ENCODE results near the gene BCL2L15. TPM values are rescaled to one million over a fixed set of nuclear protein-coding genes. Genes with fewer than 3 reads are reported as not detected.
"Not testable (repeated sequence)": the region's sequence is repeated elsewhere in the genome, so short reads cannot be mapped to it uniquely, and the experiment has no call there.

The BCL2L15 gene
- total RNA-seq, 1 donor from 2014 or later = not detected

DNA sequence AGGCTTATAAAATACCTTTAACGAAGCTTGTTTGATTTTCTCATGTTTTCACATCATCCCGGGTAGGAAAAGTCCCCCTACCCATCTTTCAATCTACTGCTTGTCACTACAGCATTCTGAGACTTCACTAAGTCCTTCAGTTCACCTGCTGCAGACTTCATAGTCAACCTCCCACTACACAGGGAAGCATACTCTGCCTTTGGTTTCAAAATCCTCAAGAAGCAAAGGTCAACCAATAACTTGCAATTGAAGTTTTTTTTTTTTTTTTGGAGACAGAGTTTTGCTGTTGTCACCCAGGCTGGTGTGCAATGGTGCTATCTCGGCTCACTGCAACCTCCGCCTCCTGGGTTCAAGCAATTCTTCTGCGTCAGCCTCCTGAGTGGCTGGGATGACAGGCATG, 11.2 kb downstream of the BCL2L15 start:
- ATAC-seq (ENCODE audit: poor library complexity) = no peak
- intact Hi-C loops (cut with DNase I) = no loop called here
- DNase-seq = no peak

DNA sequence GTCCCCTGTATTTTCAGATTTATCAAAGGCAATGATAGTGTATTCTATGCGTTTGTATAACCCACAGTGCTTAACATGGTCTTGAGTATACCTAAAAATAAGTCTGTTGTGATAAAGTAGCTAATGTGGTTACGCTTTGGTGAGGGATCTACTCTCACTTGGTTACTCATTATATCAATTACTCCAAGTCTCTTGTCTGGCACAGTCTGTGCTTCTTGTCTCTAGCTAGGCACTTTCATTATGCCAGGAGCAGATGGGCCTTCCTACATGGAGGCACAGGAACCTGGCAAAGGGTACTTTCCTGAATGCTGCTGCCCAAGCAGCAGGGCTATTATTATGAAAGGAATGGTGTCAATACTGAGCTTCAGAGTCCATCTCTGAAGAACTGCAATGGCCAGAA, 11.7 kb downstream of the BCL2L15 start:
- DNase-seq = no peak

DNA sequence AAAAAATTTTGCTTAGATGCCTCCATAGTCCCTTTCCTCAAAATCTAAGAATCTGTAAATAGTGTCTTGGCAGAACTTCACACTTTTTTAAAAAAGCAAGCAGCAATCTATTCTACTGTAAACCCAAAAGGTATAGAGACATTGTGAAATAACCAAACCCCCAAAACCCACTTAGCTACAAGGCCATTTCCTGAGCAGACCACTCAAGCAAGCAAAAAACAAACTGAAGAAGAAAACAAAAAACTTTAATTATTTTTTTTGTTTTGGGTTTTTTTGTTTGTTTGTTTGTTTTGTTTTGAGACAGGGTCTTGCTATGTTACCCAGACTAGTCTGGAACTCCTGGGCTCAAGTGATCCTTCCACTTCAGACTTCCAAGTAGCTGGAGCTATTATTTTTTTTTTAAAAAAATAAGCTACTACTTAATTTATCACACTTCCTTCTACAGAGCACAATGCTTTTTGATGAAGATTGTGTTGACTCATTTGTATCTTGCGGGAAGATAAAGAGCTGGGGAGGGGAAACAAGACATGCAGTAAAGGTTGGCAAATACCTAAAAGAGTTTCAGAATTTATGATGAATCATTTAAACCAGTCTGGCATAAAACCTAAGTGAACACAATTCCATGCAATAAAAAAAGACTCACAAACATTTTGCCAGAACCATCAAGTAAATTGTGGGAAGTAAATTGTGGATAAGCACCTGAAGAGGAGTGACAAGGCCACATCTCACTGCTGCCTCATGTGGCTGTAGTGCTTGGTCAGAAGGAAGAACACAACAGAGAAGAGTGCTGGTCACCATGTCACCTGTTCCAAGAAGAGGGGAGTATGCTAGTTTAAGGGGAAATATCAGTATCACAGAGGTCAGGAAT, 13.1 kb downstream of the BCL2L15 start:
- no peak for DNase-seq
- intact Hi-C loops (cut with DNase I) = no loop called here
- ATAC-seq (ENCODE audit: poor library complexity) = no peak

More for the DNA sequence above, 11.7 kb downstream of the BCL2L15 start:
- intact Hi-C loops (cut with DNase I) = no loop called here
- ATAC-seq (ENCODE audit: poor library complexity) = no peak

DNA sequence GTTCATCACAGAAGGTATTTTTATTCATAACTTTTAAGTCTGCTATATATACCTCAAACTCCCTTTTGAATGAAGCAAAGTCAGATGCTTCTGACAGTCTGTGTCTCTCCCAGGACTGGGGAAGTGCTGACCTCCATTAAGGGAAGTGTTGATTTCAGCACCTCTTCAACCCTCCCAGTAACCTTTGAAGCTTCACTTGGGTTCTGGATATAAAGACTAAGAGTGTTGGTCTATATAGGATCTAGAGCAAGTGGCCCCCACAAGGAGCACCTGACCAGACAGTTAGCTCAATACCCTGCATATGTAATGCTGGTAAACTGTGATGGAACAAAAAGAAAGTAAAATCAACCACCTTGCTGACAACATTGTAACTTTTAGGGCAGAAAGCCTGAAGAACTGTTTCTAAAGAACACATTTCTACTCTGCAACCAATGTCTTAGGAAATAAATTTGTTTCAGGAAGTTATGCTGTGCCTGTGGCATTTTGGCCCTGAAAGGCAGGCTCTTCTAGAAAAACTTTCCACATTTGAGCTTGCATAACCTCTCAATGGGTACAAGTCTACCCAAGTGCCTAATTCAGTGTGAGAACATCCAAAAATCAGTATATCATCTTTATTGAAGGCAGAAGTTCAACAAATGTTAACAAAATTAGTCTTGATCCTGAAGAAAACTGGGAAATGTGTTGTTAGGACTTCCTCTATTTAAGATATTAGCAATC, 15.0 kb downstream of the BCL2L15 start:
- intact Hi-C loops (cut with DNase I) = no loop called here

DNA sequence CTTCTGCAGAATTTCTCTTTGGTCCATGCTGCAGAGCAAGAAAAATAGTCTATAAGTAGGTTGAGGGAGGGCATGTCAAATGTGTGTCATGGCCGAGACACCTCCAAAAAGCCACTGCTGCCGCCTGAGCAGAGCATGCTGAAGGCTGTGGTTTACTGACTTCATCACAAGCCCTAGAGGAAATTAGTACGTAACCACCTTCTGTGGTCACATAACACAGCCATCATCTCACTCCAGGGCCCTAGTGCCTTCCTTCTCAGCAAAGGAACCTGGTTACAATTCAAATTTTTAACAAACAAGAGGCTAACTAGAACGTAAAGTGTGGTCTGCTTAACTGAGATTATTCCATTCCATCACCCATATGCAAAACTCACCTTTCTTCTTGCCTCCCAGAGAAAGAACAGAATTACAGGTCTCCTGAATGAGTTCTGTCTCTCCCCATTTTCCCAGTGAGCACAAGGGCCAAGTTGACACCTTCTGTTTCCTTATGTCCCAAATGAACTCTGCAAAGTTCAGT, 15.7 kb downstream of the BCL2L15 start, which contains the start of gene PTPN22:
PTPN22 (minus strand) TSS at position 116 of the 517 bp plus-strand sequence.
- intact Hi-C loops (cut with DNase I) = no loop called here
- DNase-seq (peak; percentile 53), ATAC-seq (ENCODE audit: poor library complexity) (peak; percentile 79)

More for the DNA sequence above, 15.0 kb downstream of the BCL2L15 start:
- DNase-seq = no peak
- ATAC-seq (ENCODE audit: poor library complexity) = peak; percentile 59

DNA sequence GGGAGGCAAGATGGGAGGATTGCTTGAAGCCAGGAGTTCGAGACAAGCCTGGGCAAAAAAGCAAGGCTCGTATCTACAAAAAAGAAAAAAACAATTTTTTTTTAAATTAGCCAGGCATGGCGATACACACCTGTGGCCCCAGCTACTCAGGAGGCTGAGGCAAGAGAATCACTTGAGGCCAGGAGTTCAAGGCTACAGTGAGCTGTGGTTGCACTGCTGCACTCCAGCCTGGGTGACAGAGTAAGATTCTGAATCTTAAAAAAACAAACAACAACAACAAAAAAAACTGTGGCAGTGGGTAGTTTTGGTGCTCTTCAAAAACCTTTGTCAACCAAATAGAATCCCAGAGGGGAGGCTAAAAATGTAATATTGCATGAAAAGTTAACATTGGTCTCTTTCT, 16.6 kb downstream of the BCL2L15 start:
- ATAC-seq (ENCODE audit: poor library complexity) (no peak), DNase-seq (no peak)
- intact Hi-C loops (cut with DNase I) = no loop called here

DNA sequence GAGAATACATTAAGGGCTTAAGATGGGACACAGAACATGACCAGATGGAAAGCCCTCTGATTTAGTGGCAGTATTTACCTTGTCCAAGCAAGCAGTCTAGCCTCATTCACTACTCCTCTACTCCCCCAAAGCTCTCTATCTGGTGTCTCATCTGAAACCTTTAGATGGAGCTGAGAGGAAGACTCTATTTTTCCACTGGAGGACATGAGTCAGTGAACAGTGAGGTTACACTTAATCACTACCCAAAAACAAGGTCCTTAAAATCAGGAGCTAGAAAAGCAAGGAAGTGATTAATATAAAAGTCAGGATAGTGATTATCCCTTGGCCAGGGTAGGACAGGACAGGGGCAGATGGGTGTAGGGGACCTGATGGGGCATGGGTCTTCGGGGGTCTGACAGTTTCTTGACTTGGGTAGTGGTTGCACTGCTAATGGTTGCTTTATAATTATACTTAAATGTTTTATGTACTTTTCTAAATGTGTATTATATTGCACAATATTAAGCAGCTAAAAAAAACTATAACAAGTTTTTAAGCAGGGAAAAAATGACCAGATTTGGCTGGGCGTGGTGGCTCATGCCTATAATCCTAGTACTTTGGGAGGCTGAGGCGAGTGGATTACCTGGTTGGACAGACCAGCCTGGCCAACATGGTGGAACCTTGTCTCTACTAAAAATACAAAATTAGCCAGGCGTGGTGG, 18.8 kb downstream of the BCL2L15 start:
- DNase-seq = no peak
- no peak for ATAC-seq (ENCODE audit: poor library complexity)
- intact Hi-C loops (cut with DNase I) = no loop called here

DNA sequence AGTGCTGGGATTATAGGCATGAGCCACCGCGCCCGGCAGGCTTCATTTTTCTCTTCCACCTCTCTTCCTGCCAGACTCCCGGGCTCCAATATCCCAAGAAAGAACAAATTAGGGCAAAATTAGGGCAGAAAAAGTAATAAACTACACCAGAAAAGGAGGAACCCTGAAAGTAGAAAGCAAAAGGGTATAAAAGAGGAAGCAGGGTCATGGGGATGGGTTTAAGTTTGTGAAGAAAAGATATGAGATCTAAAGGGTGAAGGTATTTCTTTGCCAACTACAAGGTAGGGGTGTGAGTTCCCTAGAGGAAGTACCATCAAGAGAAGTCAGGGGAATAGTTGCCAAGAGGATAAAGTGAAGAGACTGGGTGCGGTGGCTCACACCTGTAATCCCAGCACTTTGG, 25.7 kb downstream of the BCL2L15 start:
- ATAC-seq (ENCODE audit: poor library complexity) (no peak), DNase-seq (no peak)
- intact Hi-C loops (cut with DNase I) = no loop called here

DNA sequence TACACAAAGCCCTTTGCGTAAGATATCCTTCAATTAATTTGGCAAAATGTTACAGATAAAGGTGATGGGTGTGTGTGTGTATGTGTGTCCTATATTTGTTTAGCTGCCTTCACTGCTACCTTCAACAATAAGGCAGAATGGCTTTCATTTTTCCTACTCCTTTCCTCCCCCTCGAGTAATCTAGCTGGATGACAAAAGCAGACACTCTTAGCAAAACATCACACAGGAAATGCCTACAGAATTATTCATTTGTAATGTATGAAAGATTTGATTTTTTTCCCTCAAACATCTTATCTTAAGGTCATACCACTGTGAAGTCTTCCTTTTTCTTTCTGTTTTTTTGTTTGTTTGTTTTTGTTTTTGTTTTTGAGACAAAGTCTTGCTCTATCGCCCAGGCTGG, 26.5 kb downstream of the BCL2L15 start:
- ATAC-seq (ENCODE audit: poor library complexity) (no peak), DNase-seq (no peak)
- intact Hi-C loops (cut with DNase I) = no loop called here

DNA sequence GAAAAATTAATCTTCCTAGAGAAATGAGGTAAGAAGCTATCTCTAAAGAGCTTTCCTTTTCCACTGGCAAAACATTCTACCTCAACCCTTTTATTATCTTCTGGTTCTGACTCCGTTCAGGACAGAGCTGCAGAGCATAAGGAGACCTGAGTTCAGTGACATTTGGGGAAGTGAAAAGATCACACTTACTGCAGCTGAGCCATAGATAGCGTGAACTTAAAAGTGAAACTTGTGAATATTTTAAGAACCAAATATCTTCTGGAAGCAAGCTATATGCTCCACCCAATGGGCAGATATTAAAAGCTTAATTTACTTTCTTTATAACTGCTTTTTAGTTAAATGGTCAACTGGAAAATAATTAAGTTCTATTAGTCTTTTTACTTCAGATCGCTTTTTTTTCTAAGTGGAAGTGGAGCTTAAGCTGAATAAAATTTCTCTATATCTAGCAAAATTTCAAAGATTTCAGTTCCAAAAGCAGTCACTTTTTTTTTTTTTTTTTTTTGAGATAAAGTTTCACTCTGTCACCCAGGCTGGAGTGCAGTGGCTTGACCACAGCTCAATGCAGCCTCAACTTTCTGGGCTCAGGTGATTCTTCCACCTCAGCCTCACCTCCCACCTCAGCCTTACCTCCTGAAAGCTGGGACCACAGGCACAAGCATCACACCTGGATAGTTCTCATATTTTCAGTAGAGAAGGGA, 27.8 kb downstream of the BCL2L15 start:
- intact Hi-C loops (cut with DNase I) = no loop called here
- peak; percentile 46 for ATAC-seq (ENCODE audit: poor library complexity)

DNA sequence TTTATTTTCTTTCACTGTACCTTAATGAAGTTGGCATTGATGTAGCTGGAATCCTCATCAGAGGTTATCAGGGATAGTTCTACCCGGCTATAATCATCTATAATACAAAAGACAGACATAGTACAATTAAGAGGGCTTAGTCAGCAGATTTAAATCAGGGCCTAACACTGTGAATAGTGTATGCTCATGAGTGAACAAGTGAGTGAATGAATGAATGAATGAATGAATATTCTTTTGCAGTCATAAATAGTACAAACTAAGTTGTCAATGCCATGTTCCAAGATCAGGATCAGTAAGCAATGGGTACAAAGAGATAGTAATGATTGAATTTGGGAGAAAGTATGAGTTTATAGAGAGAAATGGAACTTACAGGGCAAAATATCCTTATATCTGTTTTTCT, 28.4 kb downstream of the BCL2L15 start:
- ATAC-seq (ENCODE audit: poor library complexity) (no peak), DNase-seq (no peak)
- intact Hi-C loops (cut with DNase I) = no loop called here

More for the DNA sequence above, 27.8 kb downstream of the BCL2L15 start:
- no peak for DNase-seq

DNA sequence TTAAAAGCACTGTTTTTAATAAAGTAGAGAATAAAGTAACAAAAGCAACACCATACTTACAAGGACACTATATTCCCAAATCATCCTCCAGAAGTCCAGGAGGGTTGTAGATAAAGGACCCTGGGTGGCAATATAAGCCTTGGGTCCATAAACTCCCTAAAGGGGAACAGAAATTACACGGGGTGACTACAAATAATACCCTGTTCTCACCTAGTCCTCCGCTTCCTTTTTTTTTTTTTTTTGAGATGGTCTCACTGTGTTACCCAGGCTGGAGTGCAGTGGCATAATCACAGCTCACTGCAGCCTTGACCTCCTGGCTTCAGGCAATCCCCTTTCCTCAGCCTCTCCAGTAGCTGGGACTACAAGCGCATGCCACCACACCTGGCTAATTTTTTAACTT, 29.0 kb downstream of the BCL2L15 start:
- DNase-seq (no peak), ATAC-seq (ENCODE audit: poor library complexity) (no peak)
- intact Hi-C loops (cut with DNase I) = no loop called here

DNA sequence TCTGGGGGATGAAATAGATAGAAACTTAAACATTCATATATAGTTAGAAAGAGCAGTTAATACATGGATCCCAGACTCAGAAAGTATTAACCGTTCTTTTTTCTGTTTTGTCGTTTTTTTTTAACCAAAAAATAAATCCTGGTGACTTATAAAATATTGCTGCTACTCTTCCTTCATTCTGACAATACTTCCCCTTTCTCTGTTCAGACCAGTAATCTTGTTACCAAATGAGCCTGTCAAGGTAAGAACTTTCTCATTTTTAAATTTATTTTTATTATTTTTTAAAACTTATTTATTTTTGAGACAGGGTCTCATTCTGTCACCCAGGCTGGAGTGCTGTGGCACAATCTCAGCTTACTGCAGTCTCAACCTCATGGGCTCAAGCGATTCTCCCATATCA, 29.6 kb downstream of the BCL2L15 start:
- DNase-seq = no peak
- intact Hi-C loops (cut with DNase I) = no loop called here
- no peak for ATAC-seq (ENCODE audit: poor library complexity)

DNA sequence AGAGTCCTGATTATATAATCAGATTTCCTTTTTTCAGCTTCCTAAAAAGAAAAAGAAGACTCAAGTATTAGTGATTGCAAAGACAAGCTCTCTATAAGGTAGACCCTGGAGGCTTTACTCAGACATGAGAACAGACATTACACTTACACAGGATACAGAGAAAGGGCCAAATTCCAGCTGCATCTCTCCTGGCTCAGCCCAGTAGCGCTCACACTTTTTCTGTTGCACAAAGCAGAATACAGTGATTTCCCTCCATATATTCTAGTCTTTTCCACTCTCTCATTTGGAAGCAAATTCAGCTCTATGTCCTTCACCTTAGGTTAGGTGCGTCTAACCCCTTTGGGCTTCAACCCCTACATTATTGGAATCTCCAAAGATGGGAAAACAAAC, 31.0 kb downstream of the BCL2L15 start:
- ATAC-seq (ENCODE audit: poor library complexity) = no peak
- intact Hi-C loops (cut with DNase I) = no loop called here
- DNase-seq = no peak

DNA sequence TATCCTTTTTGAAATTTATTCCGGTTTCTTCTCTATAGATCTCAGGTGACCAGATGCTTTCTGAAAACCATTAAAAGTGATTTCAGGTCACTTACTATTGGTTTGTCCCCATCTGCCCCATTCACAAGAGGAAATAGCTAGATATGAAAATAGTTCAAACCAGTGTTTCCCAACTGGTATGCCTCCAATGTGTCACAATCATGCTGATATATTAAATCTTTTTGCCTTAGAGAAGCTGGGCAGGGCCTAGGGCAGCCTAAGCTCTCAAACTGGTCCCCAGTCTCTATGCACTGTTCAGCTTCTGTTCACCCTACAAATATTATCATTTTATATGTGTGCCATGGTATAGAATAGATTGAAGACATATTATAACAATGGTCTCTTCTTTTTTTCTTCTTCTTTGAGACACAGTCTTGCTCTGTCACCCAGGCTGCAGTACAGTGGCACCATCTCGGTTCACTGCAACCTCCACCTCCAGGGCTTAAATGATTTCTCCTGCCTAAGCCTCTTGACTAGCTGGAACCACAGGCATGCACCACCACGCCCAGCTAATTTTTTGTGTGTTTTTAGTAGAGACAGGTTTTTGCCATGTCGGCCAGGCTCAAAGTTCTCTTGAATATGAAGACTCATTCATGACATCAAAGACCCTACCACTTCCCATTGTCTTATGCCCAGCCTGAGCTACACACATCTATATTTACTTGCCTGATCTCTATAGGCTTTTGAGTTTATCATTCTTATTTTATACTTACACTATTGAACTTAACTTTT, 31.6 kb downstream of the BCL2L15 start:
- DNase-seq (no peak), ATAC-seq (ENCODE audit: poor library complexity) (no peak)
- intact Hi-C loops (cut with DNase I) = no loop called here

DNA sequence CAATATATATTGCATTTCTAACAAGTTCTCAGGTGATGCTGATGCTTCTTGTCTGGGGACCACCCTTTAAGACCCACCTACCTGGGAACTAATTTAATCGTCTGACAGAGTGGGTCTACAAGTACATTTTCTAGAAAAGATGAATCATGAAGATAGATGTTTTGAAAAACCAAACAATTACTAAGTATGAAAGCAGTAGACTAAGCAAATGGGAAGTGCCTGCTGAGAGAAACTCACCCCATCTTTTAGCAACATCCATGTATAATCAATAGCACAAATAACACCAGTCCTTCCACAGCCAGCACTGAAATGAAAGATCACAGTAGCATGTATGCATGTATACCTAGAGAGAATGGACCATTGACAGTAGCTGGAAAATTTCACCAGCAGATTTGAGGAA, 33.1 kb downstream of the BCL2L15 start:
- no peak for DNase-seq
- ATAC-seq (ENCODE audit: poor library complexity) = no peak
- intact Hi-C loops (cut with DNase I) = no loop called here

DNA sequence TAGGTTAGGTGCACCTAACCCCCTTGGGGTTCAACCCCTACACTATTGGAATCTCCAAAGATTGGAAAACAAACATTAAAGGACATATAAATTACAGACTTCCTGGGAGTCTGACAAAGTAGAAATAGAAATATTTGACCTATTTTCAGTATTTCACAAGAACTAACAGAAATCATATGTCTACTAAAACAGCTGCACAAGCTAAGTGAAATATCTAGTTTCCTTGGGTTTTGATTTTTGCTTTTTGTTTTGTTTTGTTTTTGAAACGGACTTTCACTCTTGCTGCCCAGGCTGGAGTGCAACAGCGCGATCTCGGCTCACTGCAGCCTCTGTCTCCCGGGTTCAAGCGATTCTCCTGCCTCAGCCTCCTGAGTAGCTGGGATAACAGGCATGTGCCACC, 34.7 kb downstream of the BCL2L15 start:
- intact Hi-C loops (cut with DNase I); DNase-seq; ATAC-seq (ENCODE audit: poor library complexity): not testable (repeated sequence)
